Measurements from ENCODE around the gene SYT3. TPM values are rescaled to one million over a fixed set of nuclear protein-coding genes. Genes with fewer than 3 reads are reported as not detected.
A peak's percentile ranks its signal among the peaks of the same experiment; 100 is the strongest.

Gene SYT3
- total RNA-seq, 1 experiment from 2014 or later = not detected

DNA sequence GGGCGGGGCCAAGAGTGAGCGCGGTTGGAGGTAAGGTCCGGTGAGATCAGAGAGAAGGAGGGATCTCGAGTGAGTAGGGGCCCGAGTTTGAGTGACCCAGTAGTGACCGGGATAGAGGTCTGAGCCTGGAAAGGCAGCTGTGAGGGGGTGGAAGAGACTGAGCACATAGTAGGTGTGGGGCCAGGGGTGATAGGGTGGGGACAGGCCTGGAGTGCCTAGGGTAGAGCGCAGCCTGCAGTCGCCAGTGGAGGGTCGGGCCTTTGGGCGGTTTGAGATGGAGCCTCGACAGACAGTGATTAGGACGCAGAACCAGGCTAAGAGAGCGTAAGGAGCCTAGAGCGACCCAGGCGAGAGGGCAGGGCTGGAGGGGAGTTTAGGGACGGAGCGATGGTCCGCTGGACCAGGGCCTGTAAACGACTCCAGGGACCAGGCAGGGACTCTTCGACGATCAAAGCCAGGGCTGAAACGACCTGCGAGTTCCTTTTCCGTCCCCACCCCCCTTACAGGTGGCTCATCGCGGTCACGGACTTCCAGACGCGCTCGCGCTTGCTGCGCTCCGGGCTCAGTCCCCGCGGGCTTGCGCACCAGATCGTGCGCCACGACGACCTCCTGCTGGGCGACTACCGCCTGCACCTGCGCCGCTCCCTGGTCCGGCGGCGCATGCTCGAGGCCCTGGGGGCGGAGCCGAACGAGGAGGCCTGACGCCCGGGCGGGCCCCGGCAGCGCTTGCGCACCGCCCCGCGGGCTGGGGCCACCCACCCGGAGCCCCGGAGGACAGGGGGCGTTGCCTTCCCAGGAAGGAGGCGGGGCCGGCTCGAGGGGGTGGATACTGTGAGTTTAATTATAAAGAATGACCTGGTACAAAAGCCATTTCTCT lies 19.0 kb upstream of the SYT3 start:
- Histone ChIP-seq H3K4me1 (ENCODE audit: control insufficient read depth, insufficient read depth, low read length) (no peaks in the 10 kb centered on the region), H3K27me3 (ENCODE audit: control insufficient read depth, insufficient read depth, low read length) (no peaks in the 10 kb centered on the region), H3K4me3 (ENCODE audit: low read depth in 2 of 2, low read length in 2 of 2) (peak overlapping the region; percentile 30 to 43), H3K9me3 (ENCODE audit: control insufficient read depth, insufficient read depth, low read depth, low read length) (no peaks in the 10 kb centered on the region), H3K36me3 (ENCODE audit: control insufficient read depth, insufficient read depth, low read length) (peaks cover 6% of the 10 kb centered on the region; the same call in 1 of the 2 replicates), H3K27ac (ENCODE audit: low read length) (no peak overlapping the region)
- no peak for DNase-seq (ENCODE audit: low read depth, low spot score)
- no TSS peak for BruUV-seq (replicated peaks)
- in situ Hi-C loops (cut with HindIII; ENCODE audit: low pct_unique_long_range_greater_than_20kb, low sequenced_read_pairs) (no loop called here), intact Hi-C loops (cut with micrococcal nuclease; ENCODE audit: unreplicated experiment) (no loop called here)
- CTCF ChIA-PET = no interaction called here
- TF ChIP-seq POLR2AphosphoS5 (IDR thresholded peaks at IDR 0.05; ENCODE audit: low read depth, low read length) (no peak), TCF7L2 (IDR thresholded peaks at IDR 0.05; ENCODE audit: low read depth, low read length) (peak; percentile 27; the same call in 1 of the 2 replicates), SIN3A (IDR thresholded peaks at IDR 0.05; ENCODE audit: borderline replicate concordance, insufficient read depth, low read depth, low read length) (no peak)
- TF ChIP-seq, protein P1, sequence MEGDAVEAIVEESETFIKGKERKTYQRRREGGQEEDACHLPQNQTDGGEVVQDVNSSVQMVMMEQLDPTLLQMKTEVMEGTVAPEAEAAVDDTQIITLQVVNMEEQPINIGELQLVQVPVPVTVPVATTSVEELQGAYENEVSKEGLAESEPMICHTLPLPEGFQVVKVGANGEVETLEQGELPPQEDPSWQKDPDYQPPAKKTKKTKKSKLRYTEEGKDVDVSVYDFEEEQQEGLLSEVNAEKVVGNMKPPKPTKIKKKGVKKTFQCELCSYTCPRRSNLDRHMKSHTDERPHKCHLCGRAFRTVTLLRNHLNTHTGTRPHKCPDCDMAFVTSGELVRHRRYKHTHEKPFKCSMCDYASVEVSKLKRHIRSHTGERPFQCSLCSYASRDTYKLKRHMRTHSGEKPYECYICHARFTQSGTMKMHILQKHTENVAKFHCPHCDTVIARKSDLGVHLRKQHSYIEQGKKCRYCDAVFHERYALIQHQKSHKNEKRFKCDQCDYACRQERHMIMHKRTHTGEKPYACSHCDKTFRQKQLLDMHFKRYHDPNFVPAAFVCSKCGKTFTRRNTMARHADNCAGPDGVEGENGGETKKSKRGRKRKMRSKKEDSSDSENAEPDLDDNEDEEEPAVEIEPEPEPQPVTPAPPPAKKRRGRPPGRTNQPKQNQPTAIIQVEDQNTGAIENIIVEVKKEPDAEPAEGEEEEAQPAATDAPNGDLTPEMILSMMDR (IDR thresholded peaks at IDR 0.05) = no peak
- TF ChIP-seq, protein P2, sequence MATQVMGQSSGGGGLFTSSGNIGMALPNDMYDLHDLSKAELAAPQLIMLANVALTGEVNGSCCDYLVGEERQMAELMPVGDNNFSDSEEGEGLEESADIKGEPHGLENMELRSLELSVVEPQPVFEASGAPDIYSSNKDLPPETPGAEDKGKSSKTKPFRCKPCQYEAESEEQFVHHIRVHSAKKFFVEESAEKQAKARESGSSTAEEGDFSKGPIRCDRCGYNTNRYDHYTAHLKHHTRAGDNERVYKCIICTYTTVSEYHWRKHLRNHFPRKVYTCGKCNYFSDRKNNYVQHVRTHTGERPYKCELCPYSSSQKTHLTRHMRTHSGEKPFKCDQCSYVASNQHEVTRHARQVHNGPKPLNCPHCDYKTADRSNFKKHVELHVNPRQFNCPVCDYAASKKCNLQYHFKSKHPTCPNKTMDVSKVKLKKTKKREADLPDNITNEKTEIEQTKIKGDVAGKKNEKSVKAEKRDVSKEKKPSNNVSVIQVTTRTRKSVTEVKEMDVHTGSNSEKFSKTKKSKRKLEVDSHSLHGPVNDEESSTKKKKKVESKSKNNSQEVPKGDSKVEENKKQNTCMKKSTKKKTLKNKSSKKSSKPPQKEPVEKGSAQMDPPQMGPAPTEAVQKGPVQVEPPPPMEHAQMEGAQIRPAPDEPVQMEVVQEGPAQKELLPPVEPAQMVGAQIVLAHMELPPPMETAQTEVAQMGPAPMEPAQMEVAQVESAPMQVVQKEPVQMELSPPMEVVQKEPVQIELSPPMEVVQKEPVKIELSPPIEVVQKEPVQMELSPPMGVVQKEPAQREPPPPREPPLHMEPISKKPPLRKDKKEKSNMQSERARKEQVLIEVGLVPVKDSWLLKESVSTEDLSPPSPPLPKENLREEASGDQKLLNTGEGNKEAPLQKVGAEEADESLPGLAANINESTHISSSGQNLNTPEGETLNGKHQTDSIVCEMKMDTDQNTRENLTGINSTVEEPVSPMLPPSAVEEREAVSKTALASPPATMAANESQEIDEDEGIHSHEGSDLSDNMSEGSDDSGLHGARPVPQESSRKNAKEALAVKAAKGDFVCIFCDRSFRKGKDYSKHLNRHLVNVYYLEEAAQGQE (IDR thresholded peaks at IDR 0.05; ENCODE audit: insufficient read depth in 1 of 2, low read depth in 2 of 2, low read length in 1 of 2) = no peak
- peak; percentile 49 for ATAC-seq
- POLR2A ChIA-PET = no interaction called here

DNA sequence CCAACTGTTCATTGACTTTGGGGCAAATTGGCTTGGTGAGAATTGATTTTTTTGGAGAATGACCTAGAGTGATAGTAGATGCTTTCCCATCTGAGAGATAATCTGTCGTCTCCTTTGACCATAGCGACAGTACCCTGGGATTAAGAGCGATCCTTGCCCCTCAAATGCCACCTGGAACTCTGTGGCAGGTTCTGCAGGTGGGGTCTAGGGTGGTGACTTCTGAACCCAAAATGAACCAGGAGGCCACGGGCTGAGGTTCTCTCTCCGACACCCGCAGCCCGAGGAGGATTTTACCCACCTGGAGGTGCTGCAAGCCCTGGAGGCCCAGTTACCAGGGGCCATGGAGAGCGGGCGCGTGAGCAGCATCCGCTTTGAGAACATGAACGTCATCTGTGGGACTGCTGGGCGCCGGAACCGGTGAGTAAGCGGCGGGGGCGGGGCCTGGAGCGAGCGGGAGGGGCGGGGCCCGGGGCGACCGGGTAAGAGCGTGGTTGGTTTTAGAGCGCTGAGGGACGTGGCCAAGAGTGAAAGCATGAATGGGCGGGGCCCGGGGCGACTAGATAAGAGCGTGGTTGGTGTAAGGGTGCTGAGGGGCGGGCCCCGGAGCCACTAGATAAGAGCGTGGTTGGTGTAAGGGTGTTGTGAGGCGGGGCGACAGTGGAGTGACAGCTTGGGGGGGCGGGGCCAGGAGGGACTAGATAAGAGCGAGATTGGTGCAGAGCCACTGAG lies 18.2 kb upstream of the SYT3 start:
- intact Hi-C loops (cut with micrococcal nuclease; ENCODE audit: unreplicated experiment) = no loop called here
- in situ Hi-C loops (cut with HindIII; ENCODE audit: low pct_unique_long_range_greater_than_20kb, low sequenced_read_pairs) = no loop called here
- DNase-seq (ENCODE audit: low read depth, low spot score) (peak; percentile 48), ATAC-seq (peak; percentile 93)
- Histone ChIP-seq H3K4me3 (ENCODE audit: low read depth in 2 of 2, low read length in 2 of 2) (peak overlapping the region; percentile 38 to 53), H3K36me3 (ENCODE audit: control insufficient read depth, insufficient read depth, low read length) (peaks cover 6% of the 10 kb centered on the region; the same call in 1 of the 2 replicates), H3K9me3 (ENCODE audit: control insufficient read depth, insufficient read depth, low read depth, low read length) (no peaks in the 10 kb centered on the region), H3K27me3 (ENCODE audit: control insufficient read depth, insufficient read depth, low read length) (no peaks in the 10 kb centered on the region), H3K4me1 (ENCODE audit: control insufficient read depth, insufficient read depth, low read length) (no peaks in the 10 kb centered on the region), H3K27ac (ENCODE audit: low read length) (peak overlapping the region; percentile 23; the same call in 1 of the 2 replicates)
- TF ChIP-seq, protein P1 (IDR thresholded peaks at IDR 0.05) = no peak
- TF ChIP-seq POLR2AphosphoS5 (IDR thresholded peaks at IDR 0.05; ENCODE audit: low read depth, low read length) (no peak), TCF7L2 (IDR thresholded peaks at IDR 0.05; ENCODE audit: low read depth, low read length) (no peak), SIN3A (IDR thresholded peaks at IDR 0.05; ENCODE audit: borderline replicate concordance, insufficient read depth, low read depth, low read length) (no peak)
- TF ChIP-seq, protein P2 (IDR thresholded peaks at IDR 0.05; ENCODE audit: insufficient read depth in 1 of 2, low read depth in 2 of 2, low read length in 1 of 2) = no peak
- no TSS peak for BruUV-seq (replicated peaks)
- POLR2A ChIA-PET = no interaction called here
- CTCF ChIA-PET = no interaction called here
